A549 (cell line): ENCODE data around the gene CAPN8. TPM values are rescaled to one million over a fixed set of nuclear protein-coding genes. Genes with fewer than 3 reads are reported as not detected.

Experiments used
- ATAC-seq, 2 experiments: fragments of 200-7000 bp in 1 of 2; fragments of >200 bp in 1 of 2; cut with Nextera tagmentation in 1 of 2; cut with Tn5 transposase in 1 of 2; 3 replicates each; pipeline versions ENCODE4 v1.8.0 to v1.9.1; 2018 to 2020; ENCODE audit warnings: mild to moderate bottlenecking in 1 of 2, moderate library complexity in 1 of 2
- CTCF ChIA-PET: fragments of 300-600 bp; sonication (Branson Sonifier 250); formaldehyde crosslinking; extraction: SDS; loops from one replicate; lab custom pipeline; 2021; ENCODE audit warnings: antibody characterized with exemption, inconsistent platforms; lab: Yijun Ruan, JAX
- POLR2A ChIA-PET: fragments of 350-600 bp; formaldehyde crosslinking; extraction: SDS; loops from one replicate; lab custom pipeline; 2021; ENCODE audit warnings: antibody characterized with exemption, inconsistent platforms; lab: Yijun Ruan, JAX
- DNase-seq, 2 experiments: peaks; one replicate each; pipeline versions ENCODE4 v3.0.0 to v3.0.0-alpha.2; 2011 to 2016; ENCODE audit warnings: low read depth in 1 of 2, low spot score in 1 of 2
- FAIRE-seq: peaks from 2 replicates; lab custom pipeline; 2011; peaks lifted over from hg19 to GRCh38; lab: Jason Lieb, UNC
- H3K27ac ChIP-seq, 2 experiments: fragments of >200 bp; sonication (Bioruptor Twin); formaldehyde crosslinking; 3 replicates each; pipeline ENCODE4 v1.5.1; 2016 to 2017
- H3K4me1 ChIP-seq: fragments of >200 bp; sonication (Bioruptor Twin); formaldehyde crosslinking; 3 replicates; pipeline ENCODE4 v1.6.1; 2016
- H3K4me2 ChIP-seq: fragments of >200 bp; sonication (Bioruptor Twin); formaldehyde crosslinking; 3 replicates; pipeline ENCODE4 v1.6.1; 2016
- H3K4me3 ChIP-seq: fragments of >200 bp; sonication (Bioruptor Twin); formaldehyde crosslinking; 3 replicates; pipeline ENCODE4 v1.5.1; 2016
- H3K9me3 ChIP-seq: fragments of >200 bp; sonication (Bioruptor Twin); formaldehyde crosslinking; 3 replicates; pipeline ENCODE4 v1.6.1; 2016
- ATOH8 ChIP-seq: fragments of 250-450 bp; sonication (Bioruptor Pico); IDR thresholded peaks from 2 replicates; pipeline ENCODE4 v1.5.0; 2020; ENCODE audit warnings: low read depth, mild to moderate bottlenecking, moderate library complexity
- BCL3 ChIP-seq: fragments of >200 bp; sonication (Bioruptor Twin); formaldehyde crosslinking; IDR thresholded peaks from 3 replicates; pipeline ENCODE4 v1.6.1; 2016
- BHLHE40 ChIP-seq: IDR thresholded peaks from 2 replicates; pipeline ENCODE4 v1.6.1; 2012; ENCODE audit warnings: low read depth, low read length, inconsistent platforms
- CBX2 ChIP-seq: fragments of 200-600 bp; sonication (generic); IDR thresholded peaks from 2 replicates; pipeline ENCODE4 v1.6.1; 2016; ENCODE audit warnings: low read depth, mild to moderate bottlenecking, borderline replicate concordance
- CHD4 ChIP-seq: fragments of 200-600 bp; sonication (generic); IDR thresholded peaks from 2 replicates; pipeline ENCODE4 v1.6.1; 2016; ENCODE audit warnings: antibody characterized with exemption, mild to moderate bottlenecking, borderline replicate concordance
- CTCF ChIP-seq: fragments of >200 bp; sonication (Bioruptor Twin); formaldehyde crosslinking; IDR thresholded peaks from 3 replicates; pipeline ENCODE4 v1.5.1; 2016
- EHMT2 ChIP-seq: fragments of 200-600 bp; sonication (generic); IDR thresholded peaks from 2 replicates; pipeline ENCODE4 v1.6.1; 2016; ENCODE audit warnings: antibody characterized with exemption, low read depth, mild to moderate bottlenecking, moderate library complexity
- ESRRA ChIP-seq: fragments of 150-350 bp; IDR thresholded peaks from 2 replicates; pipeline ENCODE4 v1.6.1; 2014; ENCODE audit warnings: mild to moderate bottlenecking, low read length, borderline replicate concordance
- HDAC2 ChIP-seq: fragments of 200-600 bp; sonication (generic); IDR thresholded peaks from 2 replicates; pipeline ENCODE4 v1.6.1; 2016
- HES2 ChIP-seq: fragments of >200 bp; sonication (Bioruptor Twin); formaldehyde crosslinking; IDR thresholded peaks from 2 replicates; pipeline ENCODE4 v1.6.1; 2016
- HOXA7 ChIP-seq: fragments of 250-450 bp; sonication (Bioruptor Pico); IDR thresholded peaks from 2 replicates; pipeline ENCODE4 v1.5.0; 2020; ENCODE audit warnings: mild to moderate bottlenecking, moderate library complexity
- JUN ChIP-seq, 2 experiments: fragments of >200 bp; sonication (Bioruptor Twin); formaldehyde crosslinking; IDR thresholded peaks; 2 replicates in 1 of 2; 3 replicates in 1 of 2; pipeline ENCODE4 v1.6.1; 2016 to 2017
- KDM1A ChIP-seq: fragments of 200-600 bp; sonication (generic); IDR thresholded peaks from 2 replicates; pipeline ENCODE4 v1.6.1; 2016; ENCODE audit warnings: low read depth, mild to moderate bottlenecking
- MAFK ChIP-seq: fragments of 450-650 bp; IDR thresholded peaks from 2 replicates; pipeline ENCODE4 v1.6.1; 2014; ENCODE audit not compliant: partially characterized antibody
- MAX ChIP-seq: IDR thresholded peaks from 2 replicates; pipeline ENCODE4 v1.6.1; 2012
- MYC ChIP-seq: IDR thresholded peaks from 2 replicates; pipeline ENCODE4 v1.6.1; 2012; ENCODE audit warnings: mild to moderate bottlenecking, inconsistent platforms, low read length, improper control_type of control experiment, borderline replicate concordance
- PBX3 ChIP-seq: IDR thresholded peaks from 2 replicates; pipeline ENCODE4 v1.6.1; 2012
- PHF8 ChIP-seq: fragments of 200-600 bp; sonication (generic); IDR thresholded peaks from 2 replicates; pipeline ENCODE4 v1.6.1; 2016; ENCODE audit warnings: low read depth, mild to moderate bottlenecking, antibody characterized with exemption, moderate library complexity, borderline replicate concordance
- POLR2A ChIP-seq: IDR thresholded peaks from 2 replicates; pipeline ENCODE4 v1.6.1; 2012; ENCODE audit warnings: mild to moderate bottlenecking, low read length
- POLR2AphosphoS2 ChIP-seq: conservative IDR thresholded peaks from 2 replicates; pipeline ENCODE4 v1.6.1; 2012; ENCODE audit warnings: low read length, improper control_type of control experiment, inconsistent platforms
- RAD21 ChIP-seq, 2 experiments: fragments of >200 bp in 1 of 2; sonication (Bioruptor Twin) in 1 of 2; formaldehyde crosslinking in 1 of 2; IDR thresholded peaks in 1 of 2; conservative IDR thresholded peaks in 1 of 2; 2 replicates in 1 of 2; 3 replicates in 1 of 2; pipeline ENCODE4 v1.6.1; 2012 to 2018; ENCODE audit warnings: inconsistent platforms in 1 of 2
- RCOR1 ChIP-seq: fragments of 150-350 bp; IDR thresholded peaks from 2 replicates; pipeline ENCODE4 v1.6.1; 2014; ENCODE audit warnings: antibody characterized with exemption, low read length, low read depth
- RFX5 ChIP-seq: fragments of 450-650 bp; IDR thresholded peaks from 2 replicates; pipeline ENCODE4 v1.7.1; 2014; ENCODE audit warnings: antibody characterized with exemption, mild to moderate bottlenecking, moderate library complexity
- SMC3 ChIP-seq: fragments of >200 bp; sonication (Bioruptor Twin); formaldehyde crosslinking; IDR thresholded peaks from 3 replicates; pipeline ENCODE4 v1.6.1; 2018; ENCODE audit warnings: inconsistent platforms
- TFCP2L1 ChIP-seq: fragments of 250-450 bp; sonication (Bioruptor Pico); IDR thresholded peaks from 2 replicates; pipeline ENCODE4 v1.5.0; 2021; ENCODE audit warnings: mild to moderate bottlenecking
- TP53 ChIP-seq: fragments of 250-450 bp; sonication (Bioruptor Pico); IDR thresholded peaks from 2 replicates; pipeline ENCODE4 v1.5.0; 2021; ENCODE audit warnings: mild to moderate bottlenecking, moderate library complexity
- USF2 ChIP-seq: fragments of 450-650 bp; IDR thresholded peaks from 2 replicates; pipeline ENCODE4 v1.6.1; 2014; ENCODE audit warnings: antibody characterized with exemption
- ZC3H11A ChIP-seq: fragments of 450-650 bp; IDR thresholded peaks from 2 replicates; pipeline ENCODE4 v1.6.1; 2014; ENCODE audit warnings: antibody characterized with exemption, mild to moderate bottlenecking
- WGBS: methylation state at CpG from one replicate; pipeline ENCODE4 v1.1.6; 2017; ENCODE audit errors: missing lambda C conversion rate; 5-methylcytosine and 5-hydroxymethylcytosine counted together
- polyA plus RNA-seq, 4 experiments: library from polyadenylated mRNA; depleted of rRNA in 3 of 4; stranded (reverse); fragments of >200 nt; fragmentation: RNase III in 1 of 4; extraction: RNeasy Plus Mini Kit Qiagen cat#74134 plus additional on column Dnase treatment in 1 of 4; gene quantifications; 2 replicates in 3 of 4; 3 replicates in 1 of 4; pipeline ENCODE4 v1.2.3, GENCODE V29; 2011 to 2017

Gene CAPN8
- polyA plus RNA-seq, 2 of the 4 experiments (the other 2 are of a cell fraction): 0.39 to 1.5 TPM

- POLR2A ChIA-PET: no interaction called here
- TF ChIP-seq POLR2A (no peak), RAD21 (conservative IDR thresholded peaks at IDR 0.05 in 1 of 2, IDR thresholded peaks at IDR 0.05 in 1 of 2) (no peak), RFX5 (no peak), BCL3 (no peak), EHMT2 (no peak), PHF8 (no peak), POLR2AphosphoS2 (no peak), ESRRA (no peak), KDM1A (no peak), HDAC2 (no peak), TP53 (no peak), HOXA7 (CRISPR knock-in tag) (no peak), BHLHE40 (no peak), MAX (no peak), ATOH8 (CRISPR knock-in tag) (no peak), MAFK (no peak)
- H3K4me2 ChIP-seq: no peak overlapping the region
- H3K27ac ChIP-seq: no peak overlapping the region
- no peak overlapping the region for H3K4me3 ChIP-seq
- peaks cover 6% of the 10 kb centered on the region; the same call in 1 of the 3 replicates for H3K4me1 ChIP-seq
- CTCF ChIA-PET: interaction anchor here (1.2 kb wide), 1 partner anchor 38 kb away, joined by 4 read pairs; no protein-coding TSS in a partner anchor
- H3K9me3 ChIP-seq: no peaks in the 10 kb centered on the region
- ATAC-seq (no peak), DNase-seq (no peak), FAIRE-seq (no peak)
- WGBS: 46% methylated on average over 3 of the region's 3 CpGs
Observed at GRCh38 chr1:223645903-223646302, 19.6 kb downstream of the CAPN8 start.

GRCh38 chr1:223642237-223642636, 23.3 kb downstream of the CAPN8 start:
- Histone ChIP-seq H3K4me3 (no peak overlapping the region), H3K9me3 (0 out of 3 replicates have a peak, but pooled peaks cover 7% of the 10 kb centered on the region), H3K27ac (no peak overlapping the region), H3K4me1 (peaks cover 9% of the 10 kb centered on the region; the same call in 1 of the 3 replicates), H3K4me2 (no peak overlapping the region)
- ChIA-PET CTCF (no interaction called here), POLR2A (no interaction called here)
- 69% methylated on average over 7 of the region's 7 CpGs for WGBS
- TF ChIP-seq JUN (IDR thresholded peaks at IDR 0.05): no peak
- TF ChIP-seq TFCP2L1 (CRISPR knock-in tag): no peak
- TF ChIP-seq PBX3: no peak
- no peak for TF ChIP-seq USF2
- no peak for TF ChIP-seq RFX5
- no peak for TF ChIP-seq CHD4
- no peak for TF ChIP-seq EHMT2
- no peak for TF ChIP-seq CBX2
- no peak for TF ChIP-seq CTCF
- TF ChIP-seq ZC3H11A: no peak
- no peak for TF ChIP-seq HES2
- TF ChIP-seq RCOR1: no peak
- TF ChIP-seq ATOH8 (CRISPR knock-in tag): no peak
- TF ChIP-seq MYC: no peak
- TF ChIP-seq SMC3: no peak
- TF ChIP-seq PHF8: no peak
- FAIRE-seq (no peak), ATAC-seq (no peak), DNase-seq (no peak)
